ENCODE data around the gene CD109. TPM values are rescaled to one million over a fixed set of nuclear protein-coding genes. Genes with fewer than 3 reads are reported as not detected.
"Not testable (repeated sequence)": the region's sequence is repeated elsewhere in the genome, so short reads cannot be mapped to it uniquely, and the experiment has no call there.

CD109 gene
- total RNA-seq, 1 experiment from 2014 or later = 1.3 TPM

DNA sequence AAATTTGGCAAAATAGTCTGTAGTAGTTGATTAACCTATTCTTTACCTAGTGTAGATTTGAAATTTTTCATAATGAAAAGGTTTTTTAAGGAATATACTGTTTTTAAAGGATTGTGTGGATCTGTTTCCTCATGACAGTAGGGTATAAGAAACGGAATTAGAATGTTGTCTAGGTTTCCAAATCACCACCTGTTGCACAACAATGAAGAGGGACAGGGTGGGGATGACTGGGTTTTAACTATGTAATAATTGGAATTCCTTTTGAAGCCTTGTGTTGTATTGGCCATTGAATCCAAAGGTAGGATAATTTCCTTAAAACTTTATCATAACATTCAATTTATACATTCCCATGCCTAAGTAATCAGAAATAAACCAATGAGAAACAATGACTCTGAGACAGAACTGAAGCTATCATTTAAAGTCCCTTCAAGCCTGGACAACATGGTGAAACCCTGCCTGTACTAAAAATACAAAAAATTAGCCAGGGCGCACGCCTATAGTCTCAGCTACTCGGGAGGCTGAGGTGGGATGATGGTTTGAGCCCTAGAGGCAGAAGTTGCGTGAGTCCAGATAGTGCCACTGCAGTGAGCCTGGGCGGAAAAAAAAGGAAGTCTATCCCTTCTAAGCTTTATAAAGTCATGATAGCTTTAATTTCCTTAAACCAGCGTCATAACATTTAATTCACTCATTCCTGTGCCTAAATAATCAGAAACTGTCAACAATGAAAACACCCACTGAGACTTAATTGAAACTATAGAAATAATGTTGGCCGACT, 23.9 kb upstream of the CD109 start:
- DNase-seq = no peak
- Histone ChIP-seq H3K36me3 (replicated peaks; ENCODE audit: control insufficient read depth, insufficient read depth, low read length) (no peaks in the 10 kb centered on the region), H3K4me3 (ENCODE audit: insufficient read depth, low read depth, low read length) (no peak overlapping the region), H3K27me3 (ENCODE audit: control insufficient read depth, insufficient read depth, low read length) (no peaks in the 10 kb centered on the region)

DNA sequence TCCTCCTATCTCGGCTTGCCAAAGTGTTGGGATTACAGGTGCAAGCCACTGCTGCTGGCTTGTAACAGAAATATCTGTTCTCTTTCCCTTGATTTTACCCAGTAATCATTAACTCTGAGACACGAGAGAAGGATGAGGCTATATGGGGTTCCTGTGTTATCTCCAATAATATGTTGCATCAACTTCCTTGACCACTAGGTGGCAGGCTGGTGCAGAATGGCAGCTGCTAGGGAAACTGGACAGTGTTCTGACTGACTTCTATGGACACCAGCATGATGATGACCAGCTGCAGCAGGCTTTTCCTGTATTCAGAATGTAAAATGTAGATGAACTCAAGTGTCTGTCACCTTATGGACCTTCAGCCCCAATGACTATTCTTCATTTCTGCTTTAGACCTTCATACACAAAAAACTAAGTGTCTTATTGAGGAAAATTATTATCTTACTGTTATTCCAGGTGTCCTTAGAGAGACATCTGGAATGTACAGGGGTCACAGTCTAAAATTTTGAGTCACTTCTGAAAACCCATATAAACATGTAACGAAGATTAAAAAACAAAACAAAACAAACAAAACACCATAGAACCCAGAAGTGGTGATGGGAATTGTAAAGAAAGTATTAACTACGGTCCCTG, 20.4 kb upstream of the CD109 start:
- H3K27me3 ChIP-seq (ENCODE audit: control insufficient read depth, insufficient read depth, low read length) = no peaks in the 10 kb centered on the region
- no peak overlapping the region for H3K4me3 ChIP-seq (ENCODE audit: insufficient read depth, low read depth, low read length)
- no peaks in the 10 kb centered on the region for H3K36me3 ChIP-seq (replicated peaks; ENCODE audit: control insufficient read depth, insufficient read depth, low read length)
- peak; percentile 67 for DNase-seq

DNA sequence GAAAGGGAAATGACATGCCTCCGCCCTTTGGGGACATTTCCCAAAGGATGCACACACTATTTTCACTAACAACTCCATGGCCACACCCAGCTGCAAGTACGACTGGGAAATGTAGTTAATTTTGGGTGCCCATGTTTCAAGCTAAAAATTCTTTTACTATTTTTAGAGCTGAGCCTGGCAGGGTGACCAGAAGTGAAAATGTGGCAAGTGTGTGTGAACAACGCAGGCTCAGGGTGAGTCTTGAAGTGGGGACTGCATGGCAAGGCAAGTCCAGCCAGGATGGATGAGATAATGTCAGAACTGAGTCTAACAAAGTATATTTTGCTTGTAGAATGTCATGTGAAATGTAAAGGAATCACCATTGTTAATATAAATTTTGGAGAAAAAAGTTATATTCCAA, 17.0 kb upstream of the CD109 start:
- Histone ChIP-seq H3K4me3 (ENCODE audit: insufficient read depth, low read depth, low read length) (no peak overlapping the region), H3K36me3 (replicated peaks; ENCODE audit: control insufficient read depth, insufficient read depth, low read length) (no peaks in the 10 kb centered on the region), H3K27me3 (ENCODE audit: control insufficient read depth, insufficient read depth, low read length) (no peaks in the 10 kb centered on the region)
- no peak for DNase-seq

DNA sequence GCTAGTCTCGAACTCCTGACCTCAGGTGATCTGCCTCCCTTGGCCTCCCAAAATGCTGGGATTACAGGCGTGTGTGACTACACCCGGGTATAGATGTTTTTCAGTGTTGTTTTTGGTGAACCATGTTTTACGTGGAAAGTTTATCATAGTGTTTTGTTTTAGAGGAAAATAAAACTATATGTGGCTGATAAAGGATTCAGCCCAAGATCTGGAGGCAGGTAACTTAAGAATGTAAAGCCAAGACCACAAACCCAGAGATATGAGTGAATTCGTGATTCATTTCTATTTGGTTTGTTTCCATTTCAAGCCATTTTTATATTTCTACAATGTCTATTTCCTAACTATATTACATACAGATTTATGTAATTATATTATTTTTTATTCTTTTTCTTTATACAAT, 16.2 kb upstream of the CD109 start:
- not testable (repeated sequence) for H3K4me3 ChIP-seq (ENCODE audit: insufficient read depth, low read depth, low read length)

DNA sequence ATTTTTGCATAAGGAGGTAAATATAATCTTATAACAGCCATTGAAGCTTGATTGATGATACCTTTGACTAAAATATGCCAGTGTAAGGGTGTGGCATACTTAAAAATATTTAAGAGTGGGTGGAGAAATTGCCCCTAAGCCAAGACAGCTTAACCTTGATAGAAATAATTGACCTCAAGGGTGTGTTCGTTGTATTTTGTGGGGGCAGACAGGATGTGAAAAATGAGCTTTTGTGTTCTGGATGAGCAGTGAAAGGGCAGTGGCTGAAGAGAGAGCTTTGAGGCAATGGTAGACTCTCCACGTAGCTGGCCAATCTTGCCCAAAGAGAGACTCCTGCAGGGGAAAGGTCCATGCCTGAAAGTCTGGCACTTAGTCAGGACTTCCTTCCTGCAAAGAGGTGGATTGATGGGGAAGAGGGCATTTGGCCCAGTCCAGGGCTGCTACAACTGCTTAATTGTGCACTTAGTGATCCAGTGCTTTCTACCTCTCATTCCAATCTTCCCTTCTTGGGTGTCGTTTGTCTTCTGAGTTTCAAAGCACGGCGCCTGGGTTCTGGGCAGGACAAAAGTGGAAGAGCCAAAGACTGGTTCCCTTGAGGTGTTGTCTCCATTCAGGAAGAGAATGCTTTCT, 15.6 kb upstream of the CD109 start:
- no peak for DNase-seq

More for the DNA sequence above, 16.2 kb upstream of the CD109 start:
- H3K27me3 ChIP-seq (ENCODE audit: control insufficient read depth, insufficient read depth, low read length); H3K36me3 ChIP-seq (replicated peaks; ENCODE audit: control insufficient read depth, insufficient read depth, low read length); DNase-seq: not testable (repeated sequence)

DNA sequence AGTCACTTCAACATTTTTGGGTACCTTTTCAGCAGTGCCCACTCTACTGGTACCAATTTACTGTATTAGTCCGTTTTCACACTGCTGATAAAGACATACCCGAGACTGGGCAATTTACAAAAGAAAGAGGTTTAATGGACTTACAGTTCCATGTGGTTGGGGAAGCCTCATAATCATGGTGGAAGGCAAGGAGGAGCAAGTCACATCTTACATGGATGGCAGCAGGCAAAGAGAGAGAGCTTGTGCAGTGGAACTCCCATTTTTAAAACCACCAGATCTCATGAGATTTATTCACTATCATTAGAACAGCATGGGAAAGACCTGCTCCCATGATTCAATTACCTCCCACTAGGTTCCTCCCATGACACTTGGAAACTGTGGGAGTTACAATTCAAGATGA, 12.4 kb upstream of the CD109 start:
- not testable (repeated sequence) for H3K36me3 ChIP-seq (replicated peaks; ENCODE audit: control insufficient read depth, insufficient read depth, low read length); H3K27me3 ChIP-seq (ENCODE audit: control insufficient read depth, insufficient read depth, low read length); DNase-seq; H3K4me3 ChIP-seq (ENCODE audit: insufficient read depth, low read depth, low read length)

More for the DNA sequence above, 15.6 kb upstream of the CD109 start:
- Histone ChIP-seq H3K27me3 (ENCODE audit: control insufficient read depth, insufficient read depth, low read length) (no peaks in the 10 kb centered on the region), H3K4me3 (ENCODE audit: insufficient read depth, low read depth, low read length) (no peak overlapping the region), H3K36me3 (replicated peaks; ENCODE audit: control insufficient read depth, insufficient read depth, low read length) (no peaks in the 10 kb centered on the region)

DNA sequence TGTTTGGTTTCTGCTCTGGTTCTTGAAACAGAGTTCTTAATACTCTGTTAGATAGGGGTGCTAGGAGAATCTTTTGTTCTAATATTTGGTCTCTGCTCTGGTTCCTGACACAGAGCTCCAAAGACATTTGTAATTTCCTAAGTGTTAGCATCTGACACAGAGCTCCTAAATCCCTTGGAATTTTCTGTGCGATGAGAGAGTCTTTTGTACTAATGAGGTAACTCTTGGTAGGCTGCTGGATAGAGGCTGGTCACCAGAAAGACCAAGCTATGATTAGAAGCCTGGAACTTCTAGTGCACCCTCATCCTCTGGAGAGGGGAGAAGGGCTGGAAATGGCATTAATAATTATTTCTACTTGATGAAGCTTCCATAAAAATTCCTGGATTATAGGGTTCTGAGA, 7.7 kb upstream of the CD109 start:
- no peak overlapping the region for H3K4me3 ChIP-seq (ENCODE audit: insufficient read depth, low read depth, low read length)
- no peaks in the 10 kb centered on the region for H3K27me3 ChIP-seq (ENCODE audit: control insufficient read depth, insufficient read depth, low read length)
- DNase-seq = no peak
- H3K36me3 ChIP-seq (replicated peaks; ENCODE audit: control insufficient read depth, insufficient read depth, low read length) = no peaks in the 10 kb centered on the region

DNA sequence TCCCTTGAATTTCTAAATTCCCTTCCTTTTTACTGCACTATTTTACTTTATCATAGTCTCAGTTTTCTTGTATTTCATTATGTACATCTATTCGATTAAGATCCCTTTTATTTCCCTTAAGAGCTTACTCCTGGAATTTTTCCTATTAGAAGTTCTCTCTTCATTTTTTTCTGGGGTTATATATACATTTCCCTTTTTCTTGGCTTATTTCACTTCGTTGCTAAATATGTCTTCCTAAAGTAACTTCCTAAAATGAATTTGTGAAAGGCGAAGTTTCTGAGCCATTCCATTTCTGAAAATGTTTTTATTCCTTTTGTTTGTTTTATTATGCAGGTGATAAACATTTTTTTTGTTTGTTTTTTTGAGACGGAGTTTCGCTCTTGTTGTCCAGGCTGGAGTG, 5.9 kb upstream of the CD109 start:
- Histone ChIP-seq H3K27me3 (ENCODE audit: control insufficient read depth, insufficient read depth, low read length) (no peaks in the 10 kb centered on the region), H3K36me3 (replicated peaks; ENCODE audit: control insufficient read depth, insufficient read depth, low read length) (no peaks in the 10 kb centered on the region), H3K4me3 (ENCODE audit: insufficient read depth, low read depth, low read length) (no peak overlapping the region)
- no peak for DNase-seq

DNA sequence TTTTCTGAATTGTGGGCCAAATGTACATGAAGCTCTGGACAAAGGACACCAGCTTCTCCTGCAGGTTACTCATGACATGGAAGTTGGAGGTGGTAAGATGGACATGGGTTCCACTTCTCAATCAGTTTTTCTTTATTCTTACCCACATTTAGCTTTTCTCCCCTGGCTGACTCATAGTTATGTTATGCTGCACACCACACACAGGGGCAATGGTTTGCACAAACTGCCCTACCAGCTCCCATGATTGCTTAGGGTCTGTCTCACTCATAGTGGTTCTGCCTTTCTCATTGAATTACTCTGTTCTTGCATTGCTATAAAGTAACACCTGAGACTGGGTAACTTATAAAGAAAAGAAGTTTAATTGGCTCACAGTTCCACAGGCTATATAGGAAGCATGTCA, 4.5 kb upstream of the CD109 start:
- no peaks in the 10 kb centered on the region for H3K27me3 ChIP-seq (ENCODE audit: control insufficient read depth, insufficient read depth, low read length)
- H3K36me3 ChIP-seq (replicated peaks; ENCODE audit: control insufficient read depth, insufficient read depth, low read length) = no peaks in the 10 kb centered on the region
- no peak overlapping the region for H3K4me3 ChIP-seq (ENCODE audit: insufficient read depth, low read depth, low read length)
- no peak for DNase-seq

DNA sequence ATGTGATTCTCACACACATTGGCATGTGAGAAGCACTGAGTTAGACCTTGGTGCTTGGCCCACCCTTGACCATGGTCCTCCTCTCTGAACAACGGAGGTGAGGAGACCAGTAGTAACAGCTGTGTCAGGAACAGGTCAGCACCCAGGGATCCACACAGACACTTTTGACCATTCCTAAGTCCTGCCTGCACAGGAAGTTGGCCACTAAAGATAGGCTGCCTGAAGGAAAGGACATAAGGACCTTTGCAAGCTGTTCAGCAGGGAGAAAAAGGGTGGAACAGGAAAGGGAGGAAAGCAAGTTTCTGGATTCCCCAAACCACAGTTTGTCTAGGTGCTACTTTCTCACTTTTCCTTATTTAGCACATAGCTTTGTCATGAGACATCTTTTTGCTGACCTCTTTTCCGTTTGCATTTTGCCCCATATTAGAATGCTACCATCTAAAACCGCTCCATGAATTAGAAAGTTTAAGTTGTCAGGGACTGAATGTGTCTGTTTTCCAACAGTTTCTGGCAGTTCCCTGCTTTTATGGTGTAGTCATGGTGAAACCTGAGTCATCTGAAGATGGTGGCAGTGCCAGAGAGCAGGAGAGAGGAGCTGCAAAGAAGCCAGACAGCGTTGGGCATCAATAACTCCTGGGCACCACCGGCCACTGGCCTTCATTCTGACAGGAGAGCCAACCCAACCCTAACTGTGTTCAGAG, 1.1 kb upstream of the CD109 start:
- H3K27me3 ChIP-seq (ENCODE audit: control insufficient read depth, insufficient read depth, low read length) = no peaks in the 10 kb centered on the region
- DNase-seq = no peak
- no peaks in the 10 kb centered on the region for H3K36me3 ChIP-seq (replicated peaks; ENCODE audit: control insufficient read depth, insufficient read depth, low read length)
- no peak overlapping the region for H3K4me3 ChIP-seq (ENCODE audit: insufficient read depth, low read depth, low read length)

DNA sequence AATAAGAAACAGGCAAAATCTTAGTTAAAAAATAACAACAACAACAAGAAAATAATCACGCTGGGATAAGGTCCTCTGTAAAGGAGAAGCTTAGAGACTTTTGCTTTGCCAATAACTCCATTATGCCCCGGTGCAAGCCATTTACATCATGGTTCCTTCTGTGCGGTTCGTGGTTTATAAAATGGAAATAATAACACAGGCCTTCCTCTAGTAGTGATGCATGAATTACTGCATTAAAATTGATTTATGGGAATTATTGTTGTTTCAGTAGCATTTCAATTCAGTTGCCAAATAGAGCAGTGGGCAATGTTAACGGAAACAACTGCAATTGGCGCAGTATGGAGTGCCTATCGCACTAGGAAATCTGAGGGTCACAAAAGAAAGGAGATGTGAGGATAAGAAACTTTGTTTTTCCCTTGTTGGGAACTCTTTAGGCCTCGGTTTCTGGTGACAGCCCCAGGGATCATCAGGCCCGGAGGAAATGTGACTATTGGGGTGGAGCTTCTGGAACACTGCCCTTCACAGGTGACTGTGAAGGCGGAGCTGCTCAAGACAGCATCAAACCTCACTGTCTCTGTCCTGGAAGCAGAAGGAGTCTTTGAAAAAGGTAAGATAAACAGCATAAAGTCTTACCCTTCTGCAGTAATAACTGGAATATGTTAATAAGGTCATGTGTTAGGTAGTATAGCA, 1.1 kb downstream of the CD109 start:
- H3K4me3 ChIP-seq (ENCODE audit: insufficient read depth, low read depth, low read length) = no peak overlapping the region
- DNase-seq = peak; percentile 37
- H3K36me3 ChIP-seq (replicated peaks; ENCODE audit: control insufficient read depth, insufficient read depth, low read length) = no peaks in the 10 kb centered on the region
- H3K27me3 ChIP-seq (ENCODE audit: control insufficient read depth, insufficient read depth, low read length) = no peaks in the 10 kb centered on the region

DNA sequence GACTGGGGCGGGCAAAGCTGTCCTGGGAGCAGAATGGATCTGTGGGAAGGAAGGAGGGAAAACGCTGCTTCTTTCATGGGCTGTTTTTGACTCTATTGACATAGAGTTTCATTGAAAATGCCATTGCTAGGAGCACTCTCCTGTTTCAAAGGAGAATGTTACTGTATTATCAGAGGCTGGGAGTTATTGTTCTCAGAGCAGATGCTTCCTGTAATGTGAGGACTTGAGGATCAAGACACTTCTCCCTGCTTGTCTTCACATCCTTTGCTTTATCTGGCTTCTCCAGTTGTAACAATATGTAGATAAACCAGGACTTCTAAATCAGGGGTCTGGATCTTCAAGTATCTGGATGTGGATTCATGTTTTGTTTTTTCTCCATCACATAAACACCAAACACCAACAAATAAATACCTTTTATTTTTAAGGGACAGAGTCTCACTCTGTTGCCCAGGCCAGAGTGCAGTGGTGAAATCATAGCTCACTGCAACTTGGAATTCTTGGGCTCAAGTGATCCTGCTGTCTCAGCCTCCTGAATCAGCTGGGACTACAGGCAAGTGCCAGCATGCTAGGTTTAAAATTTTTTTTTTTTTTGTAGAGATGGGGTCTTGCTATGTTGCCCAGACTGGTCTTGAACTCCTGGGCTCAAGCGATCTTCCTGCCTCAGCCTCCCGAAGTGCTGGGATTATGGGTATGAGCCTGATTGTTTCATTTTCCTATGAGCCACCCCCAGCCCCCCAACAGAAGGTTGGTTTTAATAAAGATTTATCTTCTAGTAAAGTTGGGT, 3.9 kb downstream of the CD109 start:
- Histone ChIP-seq H3K36me3 (replicated peaks; ENCODE audit: control insufficient read depth, insufficient read depth, low read length) (no peaks in the 10 kb centered on the region), H3K4me3 (ENCODE audit: insufficient read depth, low read depth, low read length) (no peak overlapping the region), H3K27me3 (ENCODE audit: control insufficient read depth, insufficient read depth, low read length) (no peaks in the 10 kb centered on the region)
- no peak for DNase-seq

DNA sequence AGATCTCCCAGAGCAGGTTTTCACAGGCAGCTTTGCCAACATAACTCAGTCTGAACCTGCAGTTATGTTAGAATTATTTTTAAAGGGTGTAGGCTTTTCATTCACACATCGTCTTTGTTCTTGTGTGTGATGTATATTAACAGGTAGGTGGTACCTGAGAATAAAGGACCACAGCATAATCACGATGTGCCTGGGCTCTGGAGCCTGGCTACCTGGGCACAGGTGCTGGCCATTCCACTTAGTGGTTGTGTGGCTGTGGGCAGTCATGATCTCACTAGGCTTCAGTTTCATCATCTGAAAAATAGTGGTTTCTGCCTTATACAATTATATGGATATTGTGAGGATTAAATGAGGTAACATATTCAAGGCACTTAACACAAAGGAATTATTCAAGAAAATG, 6.4 kb downstream of the CD109 start:
- no peak for DNase-seq

DNA sequence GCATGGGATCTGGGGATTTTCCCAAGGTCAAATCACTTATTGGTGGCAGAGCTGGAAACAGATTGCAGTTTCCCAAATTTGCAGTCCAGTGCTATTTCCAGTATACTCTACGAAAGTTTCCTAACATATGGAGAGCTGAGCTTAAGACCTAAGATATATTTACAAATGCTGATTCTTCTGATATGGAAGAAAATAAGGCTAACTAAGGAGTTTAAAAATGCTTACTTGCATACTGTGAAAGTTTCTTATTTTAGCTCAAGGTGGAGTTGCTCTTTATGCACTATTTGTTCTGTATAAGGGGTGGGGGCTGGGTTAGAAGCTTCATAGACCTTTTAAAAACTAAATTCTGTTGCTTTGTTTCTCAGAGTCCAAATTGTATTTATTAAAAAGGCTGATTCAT, 7.5 kb downstream of the CD109 start:
- no peaks in the 10 kb centered on the region for H3K36me3 ChIP-seq (replicated peaks; ENCODE audit: control insufficient read depth, insufficient read depth, low read length)
- H3K27me3 ChIP-seq (ENCODE audit: control insufficient read depth, insufficient read depth, low read length) = no peaks in the 10 kb centered on the region
- DNase-seq = no peak
- no peak overlapping the region for H3K4me3 ChIP-seq (ENCODE audit: insufficient read depth, low read depth, low read length)

More for the DNA sequence above, 6.4 kb downstream of the CD109 start:
- no peaks in the 10 kb centered on the region for H3K27me3 ChIP-seq (ENCODE audit: control insufficient read depth, insufficient read depth, low read length)
- no peaks in the 10 kb centered on the region for H3K36me3 ChIP-seq (replicated peaks; ENCODE audit: control insufficient read depth, insufficient read depth, low read length)
- no peak overlapping the region for H3K4me3 ChIP-seq (ENCODE audit: insufficient read depth, low read depth, low read length)
